Keratinocyte (primary cell): ENCODE measurements around the gene CTXND1.

Source experiments
- EZH2 ChIP-seq: IDR thresholded peaks from one replicate; pipeline ENCODE4 v1.6.1; 2012; ENCODE audit warnings: inconsistent platforms, mild to moderate bottlenecking, low read length, moderate library complexity
- TF ChIP-seq, protein P1 (sequence below), 3 experiments: IDR thresholded peaks in 1 of 3; conservative IDR thresholded peaks in 1 of 3; optimal IDR thresholded peaks in 1 of 3; 2 replicates in 2 of 3; 3 replicates in 1 of 3; pipeline versions ENCODE3 to v1.5.1; 2011; ENCODE audit warnings: low read length in 3 of 3, mild to moderate bottlenecking in 3 of 3, moderate library complexity in 2 of 3, control low read depth in 1 of 3, inconsistent platforms in 1 of 3; ENCODE audit not compliant: insufficient read depth in 2 of 3; ENCODE audit errors: extremely low read depth in 1 of 3

DNA sequence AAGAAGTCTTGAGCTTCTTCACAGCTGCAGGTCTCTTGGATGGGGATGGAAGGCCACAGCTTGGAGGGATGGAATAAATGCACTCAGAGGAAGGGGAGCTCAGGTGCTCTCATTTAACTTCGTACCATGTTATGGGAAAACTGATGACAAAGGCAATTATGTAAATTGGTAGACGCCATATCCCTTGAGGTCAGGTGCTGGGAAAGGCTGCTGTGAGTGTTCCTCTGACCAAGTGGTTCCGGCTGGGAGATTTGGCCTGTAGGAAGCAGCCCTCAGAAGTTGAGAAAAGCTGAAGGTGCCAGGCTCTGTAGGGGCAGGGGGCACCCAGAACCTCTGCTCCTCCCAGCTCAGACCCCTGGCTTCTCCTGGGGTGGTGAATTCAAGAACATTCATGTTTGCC, 52.1 kb downstream of the CTXND1 start:
- TF ChIP-seq, protein P1, sequence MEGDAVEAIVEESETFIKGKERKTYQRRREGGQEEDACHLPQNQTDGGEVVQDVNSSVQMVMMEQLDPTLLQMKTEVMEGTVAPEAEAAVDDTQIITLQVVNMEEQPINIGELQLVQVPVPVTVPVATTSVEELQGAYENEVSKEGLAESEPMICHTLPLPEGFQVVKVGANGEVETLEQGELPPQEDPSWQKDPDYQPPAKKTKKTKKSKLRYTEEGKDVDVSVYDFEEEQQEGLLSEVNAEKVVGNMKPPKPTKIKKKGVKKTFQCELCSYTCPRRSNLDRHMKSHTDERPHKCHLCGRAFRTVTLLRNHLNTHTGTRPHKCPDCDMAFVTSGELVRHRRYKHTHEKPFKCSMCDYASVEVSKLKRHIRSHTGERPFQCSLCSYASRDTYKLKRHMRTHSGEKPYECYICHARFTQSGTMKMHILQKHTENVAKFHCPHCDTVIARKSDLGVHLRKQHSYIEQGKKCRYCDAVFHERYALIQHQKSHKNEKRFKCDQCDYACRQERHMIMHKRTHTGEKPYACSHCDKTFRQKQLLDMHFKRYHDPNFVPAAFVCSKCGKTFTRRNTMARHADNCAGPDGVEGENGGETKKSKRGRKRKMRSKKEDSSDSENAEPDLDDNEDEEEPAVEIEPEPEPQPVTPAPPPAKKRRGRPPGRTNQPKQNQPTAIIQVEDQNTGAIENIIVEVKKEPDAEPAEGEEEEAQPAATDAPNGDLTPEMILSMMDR (optimal IDR thresholded peaks at IDR 0.05 in 1 of 3, IDR thresholded peaks at IDR 0.05 in 1 of 3, conservative IDR thresholded peaks at IDR 0.05 in 1 of 3; ENCODE audit: extremely low read depth in 1 of 3, insufficient read depth in 2 of 3, low read length in 3 of 3), result no peak
- TF ChIP-seq EZH2, result no peak
